HepG2 (cell line): ENCODE results near the gene RAI14. TPM values are rescaled to one million over a fixed set of nuclear protein-coding genes. Genes with fewer than 3 reads are reported as not detected.
A peak's percentile ranks its signal among the peaks of the same experiment; 100 is the strongest.

Source experiments
- ARNT ChIP-seq: fragments of 450-650 bp; IDR thresholded peaks from 2 replicates; pipeline ENCODE4 v1.6.1; 2017
- CAMTA2 ChIP-seq: sonication (generic); formaldehyde crosslinking; IDR thresholded peaks from 2 replicates; pipeline ENCODE4 v1.4.0; 2020; ENCODE audit warnings: mild to moderate bottlenecking, missing genetic modification reagents, borderline replicate concordance
- SMAD1 ChIP-seq: sonication (generic); formaldehyde crosslinking; IDR thresholded peaks from 2 replicates; pipeline ENCODE4 v1.4.0; 2020; ENCODE audit warnings: missing genetic modification reagents, low read depth, mild to moderate bottlenecking, borderline replicate concordance
- TAF15 ChIP-seq: fragments of 200-400 bp; formaldehyde crosslinking; IDR thresholded peaks from one replicate; pipeline ENCODE4 v1.6.1; 2018; ENCODE audit warnings: mild to moderate bottlenecking, low read depth, low read length; ENCODE audit not compliant: poor library complexity, severe bottlenecking
- ZNF18 ChIP-seq: sonication (generic); formaldehyde crosslinking; IDR thresholded peaks from 2 replicates; pipeline ENCODE4 v1.8.0; 2022; ENCODE audit warnings: mild to moderate bottlenecking, missing genetic modification reagents; ENCODE audit not compliant: insufficient replicate concordance
- ZNF20 ChIP-seq: sonication (generic); formaldehyde crosslinking; IDR thresholded peaks from 2 replicates; pipeline ENCODE4 v1.4.0; 2020; ENCODE audit warnings: mild to moderate bottlenecking, moderate library complexity, missing genetic modification reagents
- ZNF704 ChIP-seq: sonication (generic); formaldehyde crosslinking; IDR thresholded peaks from 2 replicates; pipeline ENCODE4 v1.8.1; 2023; ENCODE audit warnings: mild to moderate bottlenecking, inconsistent platforms, moderate library complexity, missing genetic modification reagents, borderline replicate concordance
- ZNF781 ChIP-seq: sonication (generic); formaldehyde crosslinking; IDR thresholded peaks from 2 replicates; pipeline ENCODE4 v1.5.1; 2020; ENCODE audit warnings: borderline replicate concordance, mild to moderate bottlenecking, missing genetic modification reagents; ENCODE audit errors: not compliant biosample characterization
- polyA plus RNA-seq, 8 experiments: library from polyadenylated mRNA; depleted of rRNA in 3 of 8; stranded (reverse) in 7 of 8; unstranded in 1 of 8; fragments of >200 nt; fragmentation: Illumina TruSeq in 4 of 8; extraction: Trizol in 4 of 8; gene quantifications; 2 replicates each; pipeline versions ENCODE4 v1.2.1 to v1.2.3, GENCODE V29; 2011 to 2016; ENCODE audit warnings: low read depth in 4 of 8, missing spikeins in 1 of 8, mixed read lengths in 1 of 8; ENCODE audit not compliant: insufficient read depth in 1 of 8
- total RNA-seq, 5 experiments: library from RNA; depleted of rRNA; stranded (reverse); fragments of >200 nt; fragmentation: Illumina TruSeq; extraction: Trizol; gene quantifications; 2 replicates each; pipeline ENCODE4 v1.2.3, GENCODE V29; 2016; ENCODE audit warnings: low read depth in 1 of 5

Gene RAI14
- total and polyA plus RNA-seq, 2 of the 13 experiments (the other 11 are each of a cell fraction or from before 2014, with no cell fraction given) = 12.6 to 18.2 TPM

GRCh38 chr5:34656700-34657273 is 659 bp downstream of the RAI14 start (continued):
- TF ChIP-seq TAF15 = no peak
- 0 out of 2 replicates have a peak, but pooled peaks have one; percentile 34 for TF ChIP-seq SMAD1 (CRISPR knock-in tag)
- TF ChIP-seq CAMTA2 (CRISPR knock-in tag) = no peak
- no peak for TF ChIP-seq ARNT
- TF ChIP-seq ZNF20 (CRISPR knock-in tag) = 0 out of 2 replicates have a peak, but pooled peaks have one; percentile 26
- no peak for TF ChIP-seq ZNF781 (CRISPR knock-in tag)
- no peak for TF ChIP-seq ZNF704
- peak; percentile 10 for TF ChIP-seq ZNF18 (CRISPR knock-in tag)
